GM23338 (cell line): ENCODE measurements around the gene FXN. TPM values are rescaled to one million over a fixed set of nuclear protein-coding genes. Genes with fewer than 3 reads are reported as not detected.

Experiments
- ATAC-seq: fragments of 200-7000 bp; cut with Tn5 transposase; 3 replicates; pipeline ENCODE4 v1.9.1; 2020
- DNase-seq: peaks from one replicate; pipeline ENCODE4 v3.0.0-alpha.2; 2015; ENCODE audit warnings: low spot score
- H2AFZ ChIP-seq: fragments of 200-600 bp; sonication (generic); 2 replicates; pipeline ENCODE4 v1.8.0; 2016; ENCODE audit warnings: antibody characterized with exemption, mild to moderate bottlenecking, moderate library complexity
- H3F3A ChIP-seq: fragments of 200-600 bp; sonication (generic); replicated peaks from 2 replicates; pipeline ENCODE4 v1.8.0; 2017; ENCODE audit warnings: antibody characterized with exemption, mixed run types, low read depth
- H3K27ac ChIP-seq: fragments of 200-600 bp; sonication (generic); 2 replicates; pipeline ENCODE4 v1.6.1; 2016; ENCODE audit warnings: low read depth
- H3K27me3 ChIP-seq: fragments of 200-600 bp; sonication (generic); 2 replicates; pipeline ENCODE4 v1.8.0; 2016; ENCODE audit warnings: mild to moderate bottlenecking, mixed run types, moderate library complexity; ENCODE audit not compliant: insufficient read depth
- H3K36me3 ChIP-seq: fragments of 200-600 bp; sonication (generic); 2 replicates; pipeline ENCODE4 v1.8.0; 2016; ENCODE audit warnings: mild to moderate bottlenecking; ENCODE audit not compliant: insufficient read depth
- H3K4me1 ChIP-seq: fragments of 200-600 bp; sonication (generic); 2 replicates; pipeline ENCODE4 v1.8.0; 2016; ENCODE audit warnings: mild to moderate bottlenecking, moderate library complexity; ENCODE audit not compliant: insufficient read depth
- H3K4me2 ChIP-seq: fragments of 200-600 bp; sonication (generic); 2 replicates; pipeline ENCODE4 v1.7.1; 2017; ENCODE audit warnings: mixed run types
- H3K4me3 ChIP-seq: fragments of 200-600 bp; sonication (generic); 2 replicates; pipeline ENCODE4 v1.6.1; 2016; ENCODE audit warnings: mixed run types
- H3K79me2 ChIP-seq: fragments of 200-600 bp; sonication (generic); replicated peaks from 2 replicates; pipeline ENCODE4 v1.8.0; 2017; ENCODE audit warnings: mild to moderate bottlenecking; ENCODE audit not compliant: insufficient read depth
- H3K9me2 ChIP-seq: fragments of 200-600 bp; sonication (generic); 2 replicates; pipeline ENCODE4 v1.8.0; 2017; ENCODE audit not compliant: insufficient read depth
- H4K20me1 ChIP-seq: fragments of 200-600 bp; sonication (generic); replicated peaks from 2 replicates; pipeline ENCODE4 v1.8.0; 2017; ENCODE audit warnings: mild to moderate bottlenecking; ENCODE audit not compliant: insufficient read depth
- H3K27ac Mint-ChIP-seq: 2 replicates; pipeline ENCODE4 v1.8.0; 2020; ENCODE audit warnings: inconsistent platforms, mild to moderate bottlenecking, moderate library complexity, mixed read lengths
- H3K27me3 Mint-ChIP-seq: 3 replicates; pipeline ENCODE4 v1.8.0; 2022; ENCODE audit warnings: low read depth, mild to moderate bottlenecking, moderate library complexity, mixed read lengths, inconsistent platforms; ENCODE audit not compliant: insufficient read depth, poor library complexity
- H3K36me3 Mint-ChIP-seq: 3 replicates; pipeline ENCODE4 v1.8.0; 2021; ENCODE audit warnings: low read depth, mild to moderate bottlenecking, inconsistent platforms, moderate library complexity, mixed read lengths
- H3K4me1 Mint-ChIP-seq: 3 replicates; pipeline ENCODE4 v1.8.0; 2020; ENCODE audit warnings: mild to moderate bottlenecking, inconsistent platforms, mixed read lengths
- H3K4me3 Mint-ChIP-seq: 3 replicates; pipeline ENCODE4 v1.8.0; 2021; ENCODE audit warnings: moderate library complexity, mild to moderate bottlenecking, inconsistent platforms, mixed read lengths
- H3K9me3 Mint-ChIP-seq: 3 replicates; pipeline ENCODE4 v1.8.0; 2020; ENCODE audit warnings: moderate library complexity, mild to moderate bottlenecking, inconsistent platforms, mixed read lengths
- EZH2 ChIP-seq: fragments of 200-600 bp; sonication (generic); IDR thresholded peaks from one replicate; pipeline ENCODE4 v1.8.0; 2017; ENCODE audit warnings: antibody characterized with exemption, mild to moderate bottlenecking, low read depth; ENCODE audit not compliant: unreplicated experiment
- EZH2phosphoT487 ChIP-seq: fragments of 200-600 bp; sonication (generic); IDR thresholded peaks from one replicate; pipeline ENCODE4 v1.8.1; 2018; ENCODE audit warnings: antibody characterized with exemption; ENCODE audit not compliant: unreplicated experiment
- NANOG ChIP-seq: IDR thresholded peaks from 2 replicates; pipeline ENCODE4 v1.6.1; 2016; ENCODE audit warnings: antibody characterized with exemption, borderline replicate concordance
- POLR2AphosphoS5 ChIP-seq: IDR thresholded peaks from 2 replicates; pipeline ENCODE4 v1.6.1; 2016; ENCODE audit warnings: antibody characterized with exemption, low read depth
- STAT1 ChIP-seq: IDR thresholded peaks from one replicate; pipeline ENCODE4 v1.6.1; 2016; ENCODE audit warnings: antibody characterized with exemption; ENCODE audit not compliant: unreplicated experiment
- ZNF331 ChIP-seq: fragments of 250-450 bp; sonication (Bioruptor Pico); IDR thresholded peaks from 2 replicates; pipeline ENCODE4 v1.5.0; 2020; ENCODE audit warnings: low read depth, mild to moderate bottlenecking, moderate library complexity
- polyA plus RNA-seq: library from polyadenylated mRNA; unstranded; fragments of >200 nt; fragmentation: Nextera tagmentation; extraction: Ambion mirVana; gene quantifications from 2 replicates; pipeline ENCODE4 v1.2.1, GENCODE V29; 2016
- total RNA-seq: library from RNA; depleted of rRNA; stranded (reverse); fragments of >200 nt; shearing (Covaris generic); gene quantifications from 2 replicates; pipeline ENCODE4 v1.2.3, GENCODE V29; 2014
- TF ChIP-seq, protein P1 (sequence below): fragments of 250-450 bp; sonication (Bioruptor Pico); IDR thresholded peaks from 2 replicates; pipeline ENCODE4 v1.5.0; 2020; ENCODE audit warnings: mild to moderate bottlenecking, moderate library complexity

FXN gene
- total and polyA plus RNA-seq, 2 experiments from 2014 or later = 26.1 to 66.4 TPM

DNA sequence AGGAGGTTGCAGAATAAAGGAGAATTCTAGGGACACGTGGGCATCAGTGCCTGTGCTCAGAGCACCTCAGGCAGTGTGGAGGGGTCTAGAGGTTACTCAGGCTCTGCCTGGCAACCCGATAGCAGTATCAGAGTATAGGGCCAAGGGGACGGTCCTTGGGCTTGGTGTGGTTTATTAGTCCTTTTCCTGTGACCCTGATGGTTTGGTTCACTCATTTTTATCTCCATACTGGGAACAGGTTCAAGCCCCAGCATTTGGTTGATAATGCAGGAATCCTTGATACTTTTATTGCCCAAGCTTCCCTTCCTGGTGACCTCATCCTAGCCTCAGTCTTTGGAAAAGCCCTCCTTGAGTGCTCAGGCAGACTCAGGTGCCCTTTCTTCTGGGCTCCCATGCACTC is 35.5 kb downstream of the FXN start (continued):
- TF ChIP-seq, protein P1, sequence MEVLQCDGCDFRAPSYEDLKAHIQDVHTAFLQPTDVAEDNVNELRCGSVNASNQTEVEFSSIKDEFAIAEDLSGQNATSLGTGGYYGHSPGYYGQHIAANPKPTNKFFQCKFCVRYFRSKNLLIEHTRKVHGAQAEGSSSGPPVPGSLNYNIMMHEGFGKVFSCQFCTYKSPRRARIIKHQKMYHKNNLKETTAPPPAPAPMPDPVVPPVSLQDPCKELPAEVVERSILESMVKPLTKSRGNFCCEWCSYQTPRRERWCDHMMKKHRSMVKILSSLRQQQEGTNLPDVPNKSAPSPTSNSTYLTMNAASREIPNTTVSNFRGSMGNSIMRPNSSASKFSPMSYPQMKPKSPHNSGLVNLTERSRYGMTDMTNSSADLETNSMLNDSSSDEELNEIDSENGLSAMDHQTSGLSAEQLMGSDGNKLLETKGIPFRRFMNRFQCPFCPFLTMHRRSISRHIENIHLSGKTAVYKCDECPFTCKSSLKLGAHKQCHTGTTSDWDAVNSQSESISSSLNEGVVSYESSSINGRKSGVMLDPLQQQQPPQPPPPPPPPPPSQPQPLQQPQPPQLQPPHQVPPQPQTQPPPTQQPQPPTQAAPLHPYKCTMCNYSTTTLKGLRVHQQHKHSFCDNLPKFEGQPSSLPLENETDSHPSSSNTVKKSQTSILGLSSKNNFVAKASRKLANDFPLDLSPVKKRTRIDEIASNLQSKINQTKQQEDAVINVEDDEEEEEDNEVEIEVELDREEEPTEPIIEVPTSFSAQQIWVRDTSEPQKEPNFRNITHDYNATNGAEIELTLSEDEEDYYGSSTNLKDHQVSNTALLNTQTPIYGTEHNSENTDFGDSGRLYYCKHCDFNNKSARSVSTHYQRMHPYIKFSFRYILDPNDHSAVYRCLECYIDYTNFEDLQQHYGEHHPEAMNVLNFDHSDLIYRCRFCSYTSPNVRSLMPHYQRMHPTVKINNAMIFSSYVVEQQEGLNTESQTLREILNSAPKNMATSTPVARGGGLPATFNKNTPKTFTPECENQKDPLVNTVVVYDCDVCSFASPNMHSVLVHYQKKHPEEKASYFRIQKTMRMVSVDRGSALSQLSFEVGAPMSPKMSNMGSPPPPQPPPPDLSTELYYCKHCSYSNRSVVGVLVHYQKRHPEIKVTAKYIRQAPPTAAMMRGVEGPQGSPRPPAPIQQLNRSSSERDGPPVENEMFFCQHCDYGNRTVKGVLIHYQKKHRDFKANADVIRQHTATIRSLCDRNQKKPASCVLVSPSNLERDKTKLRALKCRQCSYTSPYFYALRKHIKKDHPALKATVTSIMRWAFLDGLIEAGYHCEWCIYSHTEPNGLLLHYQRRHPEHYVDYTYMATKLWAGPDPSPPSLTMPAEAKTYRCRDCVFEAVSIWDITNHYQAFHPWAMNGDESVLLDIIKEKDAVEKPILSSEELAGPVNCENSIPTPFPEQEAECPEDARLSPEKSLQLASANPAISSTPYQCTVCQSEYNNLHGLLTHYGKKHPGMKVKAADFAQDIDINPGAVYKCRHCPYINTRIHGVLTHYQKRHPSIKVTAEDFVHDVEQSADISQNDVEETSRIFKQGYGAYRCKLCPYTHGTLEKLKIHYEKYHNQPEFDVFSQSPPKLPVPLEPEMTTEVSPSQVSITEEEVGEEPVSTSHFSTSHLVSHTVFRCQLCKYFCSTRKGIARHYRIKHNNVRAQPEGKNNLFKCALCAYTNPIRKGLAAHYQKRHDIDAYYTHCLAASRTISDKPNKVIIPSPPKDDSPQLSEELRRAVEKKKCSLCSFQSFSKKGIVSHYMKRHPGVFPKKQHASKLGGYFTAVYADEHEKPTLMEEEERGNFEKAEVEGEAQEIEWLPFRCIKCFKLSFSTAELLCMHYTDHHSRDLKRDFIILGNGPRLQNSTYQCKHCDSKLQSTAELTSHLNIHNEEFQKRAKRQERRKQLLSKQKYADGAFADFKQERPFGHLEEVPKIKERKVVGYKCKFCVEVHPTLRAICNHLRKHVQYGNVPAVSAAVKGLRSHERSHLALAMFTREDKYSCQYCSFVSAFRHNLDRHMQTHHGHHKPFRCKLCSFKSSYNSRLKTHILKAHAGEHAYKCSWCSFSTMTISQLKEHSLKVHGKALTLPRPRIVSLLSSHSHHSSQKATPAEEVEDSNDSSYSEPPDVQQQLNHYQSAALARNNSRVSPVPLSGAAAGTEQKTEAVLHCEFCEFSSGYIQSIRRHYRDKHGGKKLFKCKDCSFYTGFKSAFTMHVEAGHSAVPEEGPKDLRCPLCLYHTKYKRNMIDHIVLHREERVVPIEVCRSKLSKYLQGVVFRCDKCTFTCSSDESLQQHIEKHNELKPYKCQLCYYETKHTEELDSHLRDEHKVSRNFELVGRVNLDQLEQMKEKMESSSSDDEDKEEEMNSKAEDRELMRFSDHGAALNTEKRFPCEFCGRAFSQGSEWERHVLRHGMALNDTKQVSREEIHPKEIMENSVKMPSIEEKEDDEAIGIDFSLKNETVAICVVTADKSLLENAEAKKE (CRISPR knock-in tag) = no peak
- TF ChIP-seq NANOG (no peak), POLR2AphosphoS5 (no peak)

DNA sequence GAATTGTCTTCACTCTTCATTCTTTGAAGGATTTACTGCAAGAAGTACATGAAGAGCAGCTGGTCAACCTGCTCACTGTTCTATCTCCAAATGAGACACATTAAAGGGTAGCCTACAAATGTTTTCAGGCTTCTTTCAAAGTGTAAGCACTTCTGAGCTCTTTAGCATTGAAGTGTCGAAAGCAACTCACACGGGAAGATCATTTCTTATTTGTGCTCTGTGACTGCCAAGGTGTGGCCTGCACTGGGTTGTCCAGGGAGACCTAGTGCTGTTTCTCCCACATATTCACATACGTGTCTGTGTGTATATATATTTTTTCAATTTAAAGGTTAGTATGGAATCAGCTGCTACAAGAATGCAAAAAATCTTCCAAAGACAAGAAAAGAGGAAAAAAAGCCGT is 37.6 kb downstream of the FXN start:
- Histone ChIP-seq H3K4me3 (no peak overlapping the region), H3K79me2 (no peaks in the 10 kb centered on the region), H3K27ac (no peak overlapping the region), H3K9me2 (no peaks in the 10 kb centered on the region), H4K20me1 (no peaks in the 10 kb centered on the region; the same call in 1 of the 2 replicates), H3F3A (no peaks in the 10 kb centered on the region), H3K4me2 (no peak overlapping the region), H3K27me3 (no peaks in the 10 kb centered on the region), H3K36me3 (no peaks in the 10 kb centered on the region; the same call in 1 of the 2 replicates), H3K4me1 (no peaks in the 10 kb centered on the region), H2AFZ (no peak overlapping the region)
- Mint-ChIP-seq H3K27ac (no peak overlapping the region), H3K36me3 (peaks cover 12% of the 10 kb centered on the region; the same call in 2 of the 3 replicates), H3K27me3 (peaks cover 2% of the 10 kb centered on the region), H3K9me3 (no peaks in the 10 kb centered on the region), H3K4me1 (no peaks in the 10 kb centered on the region), H3K4me3 (no peak overlapping the region)
- DNase-seq (no peak), ATAC-seq (no peak)
- TF ChIP-seq ZNF331 = no peak
- TF ChIP-seq STAT1 = no peak
- TF ChIP-seq EZH2 = no peak
- TF ChIP-seq NANOG = no peak
- TF ChIP-seq POLR2AphosphoS5 = no peak
- no peak for TF ChIP-seq EZH2phosphoT487
- TF ChIP-seq, protein P1 (CRISPR knock-in tag) = no peak
